Osteoblast (primary cell): ENCODE measurements around the gene TCEA2. TPM values are rescaled to one million over a fixed set of nuclear protein-coding genes. Genes with fewer than 3 reads are reported as not detected.

Experiments used
- DNase-seq: peaks from one replicate; pipeline ENCODE4 v3.0.0; 2011; ENCODE audit warnings: low spot score, mixed read lengths; ENCODE audit not compliant: insufficient read length; ENCODE audit errors: missing footprints
- H2AFZ ChIP-seq: 2 replicates; pipeline ENCODE4 v1.6.0; 2011; ENCODE audit warnings: mild to moderate bottlenecking, low read length
- H3K27ac ChIP-seq: 2 replicates; pipeline ENCODE4 v1.5.1; 2011; ENCODE audit warnings: mild to moderate bottlenecking, low read depth, low read length, moderate library complexity
- H3K27me3 ChIP-seq: 2 replicates; pipeline ENCODE4 v1.6.0; 2012; ENCODE audit warnings: mild to moderate bottlenecking, control low read depth, inconsistent platforms, low read length, moderate library complexity; ENCODE audit not compliant: insufficient read depth
- H3K36me3 ChIP-seq: 2 replicates; pipeline ENCODE4 v1.5.1; 2011; ENCODE audit warnings: mild to moderate bottlenecking, low read length, control low read depth, moderate library complexity; ENCODE audit not compliant: insufficient read depth
- H3K4me1 ChIP-seq: 2 replicates; pipeline ENCODE4 v1.5.1; 2011; ENCODE audit warnings: mild to moderate bottlenecking, low read length, control low read depth, moderate library complexity; ENCODE audit not compliant: insufficient read depth
- H3K4me2 ChIP-seq: 2 replicates; pipeline ENCODE4 v1.6.0; 2011; ENCODE audit warnings: mild to moderate bottlenecking, low read length; ENCODE audit not compliant: insufficient read depth
- H3K4me3 ChIP-seq: fragments of 200-600 bp; sonication (generic); 3 replicates; pipeline ENCODE4 v1.5.1; 2012; ENCODE audit warnings: mild to moderate bottlenecking, low read length, inconsistent platforms; ENCODE audit not compliant: insufficient read depth
- H3K79me2 ChIP-seq: 2 replicates; pipeline ENCODE4 v1.6.0; 2012; ENCODE audit warnings: mild to moderate bottlenecking, low read length, control low read depth, inconsistent platforms; ENCODE audit not compliant: insufficient read depth
- H3K9me3 ChIP-seq: 2 replicates; pipeline ENCODE4 v1.5.1; 2011; ENCODE audit warnings: low read depth, low read length, control low read depth
- H4K20me1 ChIP-seq: 2 replicates; pipeline ENCODE4 v1.6.0; 2012; ENCODE audit warnings: mild to moderate bottlenecking, low read length, control low read depth; ENCODE audit not compliant: insufficient read depth
- total RNA-seq: library from RNA; depleted of rRNA; stranded (reverse); fragments of >200 nt; gene quantifications from 2 replicates; pipeline ENCODE4 v1.2.3, GENCODE V29; 2012
- TF ChIP-seq, protein P1 (sequence below): IDR thresholded peaks from 2 replicates; pipeline ENCODE4 v1.5.1; 2011; ENCODE audit warnings: mild to moderate bottlenecking, low read depth, low read length, moderate library complexity; ENCODE audit errors: extremely low read depth

Gene TCEA2
- total RNA-seq, 1 donor, result 31.5 TPM

GRCh38 chr20:64050261-64051032 is 12.6 kb upstream of the TCEA2 start:
- TF ChIP-seq, protein P1, sequence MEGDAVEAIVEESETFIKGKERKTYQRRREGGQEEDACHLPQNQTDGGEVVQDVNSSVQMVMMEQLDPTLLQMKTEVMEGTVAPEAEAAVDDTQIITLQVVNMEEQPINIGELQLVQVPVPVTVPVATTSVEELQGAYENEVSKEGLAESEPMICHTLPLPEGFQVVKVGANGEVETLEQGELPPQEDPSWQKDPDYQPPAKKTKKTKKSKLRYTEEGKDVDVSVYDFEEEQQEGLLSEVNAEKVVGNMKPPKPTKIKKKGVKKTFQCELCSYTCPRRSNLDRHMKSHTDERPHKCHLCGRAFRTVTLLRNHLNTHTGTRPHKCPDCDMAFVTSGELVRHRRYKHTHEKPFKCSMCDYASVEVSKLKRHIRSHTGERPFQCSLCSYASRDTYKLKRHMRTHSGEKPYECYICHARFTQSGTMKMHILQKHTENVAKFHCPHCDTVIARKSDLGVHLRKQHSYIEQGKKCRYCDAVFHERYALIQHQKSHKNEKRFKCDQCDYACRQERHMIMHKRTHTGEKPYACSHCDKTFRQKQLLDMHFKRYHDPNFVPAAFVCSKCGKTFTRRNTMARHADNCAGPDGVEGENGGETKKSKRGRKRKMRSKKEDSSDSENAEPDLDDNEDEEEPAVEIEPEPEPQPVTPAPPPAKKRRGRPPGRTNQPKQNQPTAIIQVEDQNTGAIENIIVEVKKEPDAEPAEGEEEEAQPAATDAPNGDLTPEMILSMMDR, result no peak
- H3K4me2 ChIP-seq, result no peak overlapping the region
- no peaks in the 10 kb centered on the region for H3K79me2 ChIP-seq
- no peaks in the 10 kb centered on the region for H3K9me3 ChIP-seq
- no peak overlapping the region for H2AFZ ChIP-seq
- H4K20me1 ChIP-seq, result no peaks in the 10 kb centered on the region
- H3K27ac ChIP-seq, result no peak overlapping the region
- H3K4me1 ChIP-seq, result peaks cover 6% of the 10 kb centered on the region
- H3K36me3 ChIP-seq, result no peaks in the 10 kb centered on the region
- no peak for DNase-seq
- H3K4me3 ChIP-seq, result no peak overlapping the region
- H3K27me3 ChIP-seq, result peaks cover 24% of the 10 kb centered on the region

DNA sequence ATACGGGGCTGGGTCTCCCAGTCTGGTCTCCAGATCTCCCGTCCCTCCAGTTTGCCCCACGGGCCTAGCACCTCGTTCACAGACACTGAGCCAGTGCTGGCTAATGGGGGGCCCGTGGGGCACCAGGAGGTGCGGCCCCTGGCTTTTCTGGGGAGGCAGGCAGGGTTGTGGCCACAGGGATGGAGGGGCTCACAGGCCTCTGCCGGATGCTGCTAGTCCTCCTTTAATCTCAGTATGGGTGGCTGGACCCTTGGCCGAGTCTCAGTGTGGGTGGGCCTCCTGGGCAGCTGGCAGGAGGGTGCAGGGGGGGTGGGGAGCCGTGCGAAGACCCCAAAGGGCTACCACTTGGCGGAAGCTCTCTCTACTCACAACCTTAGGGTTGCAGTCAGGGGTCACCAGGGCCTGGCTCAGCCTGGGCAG is 12.0 kb upstream of the TCEA2 start:
- no peak overlapping the region for H3K4me3 ChIP-seq
- TF ChIP-seq, protein P1, result no peak
- DNase-seq, result no peak
- H4K20me1 ChIP-seq, result no peaks in the 10 kb centered on the region
- peaks cover 23% of the 10 kb centered on the region for H3K27me3 ChIP-seq
- H3K79me2 ChIP-seq, result no peaks in the 10 kb centered on the region
- H3K4me2 ChIP-seq, result no peak overlapping the region
- no peaks in the 10 kb centered on the region for H3K36me3 ChIP-seq
- H3K4me1 ChIP-seq, result peaks cover 12% of the 10 kb centered on the region
- H2AFZ ChIP-seq, result no peak overlapping the region
- H3K9me3 ChIP-seq, result no peaks in the 10 kb centered on the region
- no peak overlapping the region for H3K27ac ChIP-seq

GRCh38 chr20:64051561-64052325 is 11.3 kb upstream of the TCEA2 start:
- Histone ChIP-seq H2AFZ (no peak overlapping the region), H3K9me3 (no peaks in the 10 kb centered on the region), H3K79me2 (no peaks in the 10 kb centered on the region), H3K4me1 (peaks cover 15% of the 10 kb centered on the region), H3K4me2 (no peak overlapping the region), H3K36me3 (no peaks in the 10 kb centered on the region), H4K20me1 (no peaks in the 10 kb centered on the region), H3K27me3 (peaks cover 19% of the 10 kb centered on the region), H3K4me3 (no peak overlapping the region), H3K27ac (no peak overlapping the region)
- no peak for DNase-seq
- TF ChIP-seq, protein P1, result no peak

- no peak overlapping the region for H2AFZ ChIP-seq
- H3K4me3 ChIP-seq, result no peak overlapping the region
- TF ChIP-seq, protein P1, result no peak
- DNase-seq, result no peak
- peaks cover 15% of the 10 kb centered on the region for H3K4me1 ChIP-seq
- H3K36me3 ChIP-seq, result no peaks in the 10 kb centered on the region
- no peak overlapping the region for H3K4me2 ChIP-seq
- H3K27ac ChIP-seq, result no peak overlapping the region
- H4K20me1 ChIP-seq, result no peaks in the 10 kb centered on the region
- H3K27me3 ChIP-seq, result peaks cover 16% of the 10 kb centered on the region
- no peaks in the 10 kb centered on the region for H3K9me3 ChIP-seq
- no peaks in the 10 kb centered on the region for H3K79me2 ChIP-seq
These were observed 10.7 kb upstream of the TCEA2 start for GRCh38 chr20:64052326-64052722.
